VCaP (cell line): ENCODE data around the gene LSP1.
"Not testable (repeated sequence)": the region's sequence is repeated elsewhere in the genome, so short reads cannot be mapped to it uniquely, and the experiment has no call there.

ENCODE experiments used
- H3K27ac ChIP-seq: fragments of 450-650 bp; 2 replicates; pipeline ENCODE4 v1.5.1; 2017
- CTCF ChIP-seq: fragments of 450-650 bp; conservative IDR thresholded peaks from 2 replicates; pipeline ENCODE4 v1.5.1; 2017; ENCODE audit warnings: mild to moderate bottlenecking, moderate library complexity

Gene LSP1

GRCh38 chr11:1939006-1939625 lies 86.2 kb downstream of the LSP1 start:
- H3K27ac ChIP-seq: no peak overlapping the region
- TF ChIP-seq CTCF: no peak

GRCh38 chr11:1939788-1940187 lies 86.9 kb downstream of the LSP1 start:
- H3K27ac ChIP-seq: not testable (repeated sequence)
